BE2C (cell line): Measurements from ENCODE around the gene ALDH5A1.

ENCODE experiments used
- DNase-seq: peaks from one replicate; pipeline ENCODE4 v3.0.0-alpha.2; 2020
- H3K27me3 ChIP-seq: fragments of 250-450 bp; sonication (Bioruptor Pico); 2 replicates; pipeline ENCODE4 v1.5.1; 2020; ENCODE audit warnings: mild to moderate bottlenecking
- H3K36me3 ChIP-seq: fragments of 250-450 bp; sonication (Bioruptor Pico); 2 replicates; pipeline ENCODE4 v1.5.1; 2020; ENCODE audit warnings: mild to moderate bottlenecking
- H3K4me1 ChIP-seq: fragments of 250-450 bp; sonication (Bioruptor Pico); 2 replicates; pipeline ENCODE4 v1.5.1; 2020
- H3K4me3 ChIP-seq: 2 replicates; pipeline ENCODE4 v1.5.1; 2011; ENCODE audit warnings: low read depth, low read length
- H3K9me3 ChIP-seq: fragments of 250-450 bp; sonication (Bioruptor Pico); 2 replicates; pipeline ENCODE4 v1.5.1; 2020
- CTCF ChIP-seq: IDR thresholded peaks from 2 replicates; pipeline ENCODE4 v1.5.1; 2012; ENCODE audit warnings: mild to moderate bottlenecking, low read depth, low read length

The ALDH5A1 gene

GRCh38 chr6:24478903-24479302 is 15.9 kb upstream of the ALDH5A1 start:
- Histone ChIP-seq H3K9me3 (no peaks in the 10 kb centered on the region), H3K4me3 (no peak overlapping the region), H3K27me3 (no peaks in the 10 kb centered on the region), H3K36me3 (no peaks in the 10 kb centered on the region), H3K4me1 (no peaks in the 10 kb centered on the region)
- TF ChIP-seq CTCF: no peak
- DNase-seq: no peak

- Histone ChIP-seq H3K9me3 (no peaks in the 10 kb centered on the region), H3K4me3 (no peak overlapping the region), H3K4me1 (no peaks in the 10 kb centered on the region), H3K27me3 (no peaks in the 10 kb centered on the region), H3K36me3 (no peaks in the 10 kb centered on the region)
- no peak for TF ChIP-seq CTCF
- DNase-seq: no peak
Observed at GRCh38 chr6:24480705-24481104, 14.1 kb upstream of the ALDH5A1 start.

GRCh38 chr6:24481449-24481848 is 13.3 kb upstream of the ALDH5A1 start:
- H3K4me3 ChIP-seq: no peak overlapping the region
- H3K36me3 ChIP-seq: no peaks in the 10 kb centered on the region
- no peak for DNase-seq
- TF ChIP-seq CTCF: no peak
- no peaks in the 10 kb centered on the region for H3K27me3 ChIP-seq
- H3K4me1 ChIP-seq: no peaks in the 10 kb centered on the region
- no peaks in the 10 kb centered on the region for H3K9me3 ChIP-seq

- H3K36me3 ChIP-seq: no peaks in the 10 kb centered on the region
- H3K9me3 ChIP-seq: no peaks in the 10 kb centered on the region
- TF ChIP-seq CTCF: no peak
- H3K27me3 ChIP-seq: no peaks in the 10 kb centered on the region
- no peak for DNase-seq
- no peaks in the 10 kb centered on the region for H3K4me1 ChIP-seq
- no peak overlapping the region for H3K4me3 ChIP-seq
Observed at GRCh38 chr6:24484657-24485323, 10.0 kb upstream of the ALDH5A1 start.

GRCh38 chr6:24486065-24486464 is 8.7 kb upstream of the ALDH5A1 start:
- Histone ChIP-seq H3K4me3 (no peak overlapping the region), H3K27me3 (no peaks in the 10 kb centered on the region), H3K36me3 (no peaks in the 10 kb centered on the region), H3K9me3 (no peaks in the 10 kb centered on the region), H3K4me1 (no peaks in the 10 kb centered on the region)
- TF ChIP-seq CTCF: no peak
- DNase-seq: no peak

- Histone ChIP-seq H3K27me3 (no peaks in the 10 kb centered on the region), H3K9me3 (no peaks in the 10 kb centered on the region), H3K4me1 (no peaks in the 10 kb centered on the region), H3K36me3 (no peaks in the 10 kb centered on the region), H3K4me3 (no peak within 1 kb of the TSS)
- DNase-seq: no peak
- no peak for TF ChIP-seq CTCF
Observed at GRCh38 chr6:24489470-24489869, 5.3 kb upstream of the ALDH5A1 start, which contains the start of gene GPLD1. Gene GPLD1 (minus strand): TSS chr6:24489578. CDS start chr6:24489511, 67 bp downstream.
